ENCODE data around the gene TBX1. TPM values are rescaled to one million over a fixed set of nuclear protein-coding genes. Genes with fewer than 3 reads are reported as not detected.

The TBX1 gene
- polyA plus RNA-seq, 1 experiment, result not detected

- Histone ChIP-seq H3K36me3 (ENCODE audit: control insufficient read depth, insufficient read depth, low read length) (no peaks in the 10 kb centered on the region), H3K4me3 (ENCODE audit: low read depth, low read length) (no peak overlapping the region), H3K27me3 (ENCODE audit: control insufficient read depth, insufficient read depth, low read length) (no peaks in the 10 kb centered on the region)
- ChIA-PET CTCF (interaction anchor here (6.8 kb wide), 1 partner anchor 181 kb away, joined by 277 read pairs; no protein-coding TSS in a partner anchor), POLR2A (no interaction called here)
- DNase-seq (ENCODE audit: low read depth), result no peak
- TF ChIP-seq CTCF (IDR thresholded peaks at IDR 0.05; ENCODE audit: insufficient read depth, low read depth, low read length), result no peak
Measured at GRCh38 chr22:19734163-19734562, 26.4 kb upstream of the TBX1 start.

GRCh38 chr22:19734837-19735382 is 25.7 kb upstream of the TBX1 start:
- no peak overlapping the region for H3K4me3 ChIP-seq (ENCODE audit: low read depth, low read length)
- TF ChIP-seq CTCF (IDR thresholded peaks at IDR 0.05; ENCODE audit: insufficient read depth, low read depth, low read length), result no peak
- no peaks in the 10 kb centered on the region for H3K27me3 ChIP-seq (ENCODE audit: control insufficient read depth, insufficient read depth, low read length)
- CTCF ChIA-PET, result interaction anchor here (0.9 to 1.0 kb wide), 2 partner anchors 64 to 175 kb away, joined by 3 read pairs; no protein-coding TSS in a partner anchor
- POLR2A ChIA-PET, result no interaction called here
- H3K36me3 ChIP-seq (ENCODE audit: control insufficient read depth, insufficient read depth, low read length), result no peaks in the 10 kb centered on the region
- DNase-seq (ENCODE audit: low read depth), result no peak

- no peaks in the 10 kb centered on the region for H3K36me3 ChIP-seq (ENCODE audit: control insufficient read depth, insufficient read depth, low read length)
- no peaks in the 10 kb centered on the region for H3K27me3 ChIP-seq (ENCODE audit: control insufficient read depth, insufficient read depth, low read length)
- DNase-seq (ENCODE audit: low read depth), result no peak
- no peak overlapping the region for H3K4me3 ChIP-seq (ENCODE audit: low read depth, low read length)
- CTCF ChIA-PET, result interaction anchor here (0.9 to 1.0 kb wide), 3 partner anchors 21 to 174 kb away, joined by 3 read pairs; no protein-coding TSS in a partner anchor
- no peak for TF ChIP-seq CTCF (IDR thresholded peaks at IDR 0.05; ENCODE audit: insufficient read depth, low read depth, low read length)
- POLR2A ChIA-PET, result no interaction called here
Measured at GRCh38 chr22:19735665-19736510, 24.7 kb upstream of the TBX1 start.

GRCh38 chr22:19737846-19738663 is 22.5 kb upstream of the TBX1 start:
- ChIA-PET POLR2A (no interaction called here), CTCF (interaction anchor here (1.2 kb wide), 1 partner anchor 172 kb away, joined by 4 read pairs; no protein-coding TSS in a partner anchor)
- H3K4me3 ChIP-seq (ENCODE audit: low read depth, low read length), result no peak overlapping the region
- H3K36me3 ChIP-seq (ENCODE audit: control insufficient read depth, insufficient read depth, low read length), result no peaks in the 10 kb centered on the region
- no peaks in the 10 kb centered on the region for H3K27me3 ChIP-seq (ENCODE audit: control insufficient read depth, insufficient read depth, low read length)
- no peak for TF ChIP-seq CTCF (IDR thresholded peaks at IDR 0.05; ENCODE audit: insufficient read depth, low read depth, low read length)
- DNase-seq (ENCODE audit: low read depth), result no peak

All from BJ (cell line).